Omental fat pad (tissue), 4 donors: ENCODE measurements around the gene CDC23. TPM values are rescaled to one million over a fixed set of nuclear protein-coding genes. Genes with fewer than 3 reads are reported as not detected.
"Not testable (repeated sequence)": the region's sequence is repeated elsewhere in the genome, so short reads cannot be mapped to it uniquely, and the experiment has no call there.

ENCODE experiments used
- ATAC-seq: fragments of 150-250 bp; one replicate; pipeline ENCODE4 v1.9.1; 2016; ENCODE audit warnings: mild to moderate bottlenecking, moderate library complexity; ENCODE audit not compliant: low FRiP score
- DNase-seq: peaks from one replicate; pipeline ENCODE4 v3.0.0-alpha.2; 2019; ENCODE audit warnings: low spot score
- CTCF ChIP-seq, 3 donors: fragments of 450-650 bp; IDR thresholded peaks; one replicate each; pipeline ENCODE4 v1.5.1; 2016 to 2017; ENCODE audit warnings: antibody characterized with exemption in 3 of 3, mild to moderate bottlenecking in 3 of 3, moderate library complexity in 2 of 3
- total RNA-seq, 4 donors: library from RNA; depleted of rRNA; stranded (reverse); fragments of >200 nt; gene quantifications; one replicate each; pipeline ENCODE4 v1.1.0, GENCODE V29; 2016

Gene CDC23, protein sequence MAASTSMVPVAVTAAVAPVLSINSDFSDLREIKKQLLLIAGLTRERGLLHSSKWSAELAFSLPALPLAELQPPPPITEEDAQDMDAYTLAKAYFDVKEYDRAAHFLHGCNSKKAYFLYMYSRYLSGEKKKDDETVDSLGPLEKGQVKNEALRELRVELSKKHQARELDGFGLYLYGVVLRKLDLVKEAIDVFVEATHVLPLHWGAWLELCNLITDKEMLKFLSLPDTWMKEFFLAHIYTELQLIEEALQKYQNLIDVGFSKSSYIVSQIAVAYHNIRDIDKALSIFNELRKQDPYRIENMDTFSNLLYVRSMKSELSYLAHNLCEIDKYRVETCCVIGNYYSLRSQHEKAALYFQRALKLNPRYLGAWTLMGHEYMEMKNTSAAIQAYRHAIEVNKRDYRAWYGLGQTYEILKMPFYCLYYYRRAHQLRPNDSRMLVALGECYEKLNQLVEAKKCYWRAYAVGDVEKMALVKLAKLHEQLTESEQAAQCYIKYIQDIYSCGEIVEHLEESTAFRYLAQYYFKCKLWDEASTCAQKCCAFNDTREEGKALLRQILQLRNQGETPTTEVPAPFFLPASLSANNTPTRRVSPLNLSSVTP
- 10 to 100 TPM; 11.6 to 16.3 (median 14.5) TPM for total RNA-seq

DNA sequence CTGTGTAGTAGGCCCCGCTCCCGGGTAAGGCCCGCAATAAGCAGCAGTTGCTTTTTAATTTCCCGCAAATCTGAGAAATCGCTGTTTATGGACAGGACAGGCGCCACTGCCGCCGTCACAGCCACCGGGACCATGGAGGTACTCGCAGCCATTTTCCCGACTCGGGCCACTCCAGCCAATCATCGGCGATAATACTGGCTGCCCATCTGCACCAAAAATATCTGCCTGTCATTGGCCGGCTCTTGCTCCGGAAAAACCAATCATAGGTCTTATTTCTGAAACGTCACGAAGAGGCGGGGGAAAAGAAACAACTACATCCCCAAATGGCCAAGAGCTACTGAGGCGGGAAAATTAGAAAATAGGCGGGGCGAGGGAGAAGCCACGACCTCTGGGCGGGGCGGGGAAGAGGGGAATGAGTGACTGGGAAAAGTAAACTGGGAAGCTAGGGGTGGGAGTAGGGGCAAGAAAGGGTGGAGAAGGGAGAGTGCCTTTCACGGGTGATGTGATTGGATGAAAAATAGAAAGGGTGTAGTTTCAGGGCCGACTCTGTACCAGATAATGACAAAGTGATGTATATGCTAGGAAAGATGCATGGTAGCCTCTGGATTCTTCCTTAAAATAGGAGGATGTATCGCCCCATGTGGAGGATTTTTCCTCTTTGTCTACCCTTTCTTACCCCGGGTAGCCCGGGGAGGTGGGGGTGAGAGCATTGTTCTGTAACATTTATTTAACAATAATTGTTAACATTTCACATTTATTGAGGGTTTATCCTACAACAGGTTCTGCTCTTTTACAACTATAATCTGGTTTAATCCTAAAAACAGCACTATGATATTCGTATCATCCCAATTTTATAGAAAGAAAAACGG is at the start of gene CDC23:
CDC23 (minus strand) TSS at position 163 of the 869 bp plus-strand sequence; CDS start at position 152, 11 bp downstream.
- ATAC-seq (peak; percentile 98), DNase-seq (peak; percentile 90)
- no peak for TF ChIP-seq CTCF (IDR thresholded peaks at IDR 0.05)

DNA sequence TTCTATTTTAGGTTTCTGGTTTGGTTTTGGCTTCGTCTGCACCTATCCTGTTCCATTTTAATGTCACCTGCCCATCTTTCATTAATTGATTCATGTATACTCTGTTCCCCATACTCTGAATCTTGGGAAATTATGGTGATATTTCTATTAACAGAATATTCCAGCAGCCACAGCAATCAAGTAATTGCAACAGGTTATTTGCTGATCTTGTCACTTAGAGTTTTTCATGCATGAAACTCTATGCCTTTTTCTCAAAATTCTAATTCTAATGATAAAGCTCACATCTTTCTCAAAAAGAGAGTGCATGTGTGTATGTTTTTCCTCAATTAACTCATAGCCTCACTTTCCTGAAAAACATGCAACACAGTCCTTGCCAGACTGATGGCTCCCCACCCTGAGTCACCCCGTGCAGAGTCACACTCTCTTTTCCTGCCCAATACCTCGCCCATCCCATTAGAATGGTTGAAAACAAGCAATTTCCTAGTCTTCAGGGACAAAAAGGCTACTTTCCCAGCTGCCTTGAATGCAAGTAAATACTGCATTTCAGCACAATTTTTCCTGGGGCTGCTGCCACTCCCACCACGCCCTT is 45.7 kb upstream of the CDC23 start:
- ATAC-seq, result no peak
- DNase-seq, result no peak

GRCh38 chr5:138257583-138257982 is 44.5 kb upstream of the CDC23 start:
- TF ChIP-seq CTCF (IDR thresholded peaks at IDR 0.05), result no peak
- ATAC-seq, result no peak
- no peak for DNase-seq

More for the DNA sequence above, 45.7 kb upstream of the CDC23 start:
- TF ChIP-seq CTCF (IDR thresholded peaks at IDR 0.05), result no peak

DNA sequence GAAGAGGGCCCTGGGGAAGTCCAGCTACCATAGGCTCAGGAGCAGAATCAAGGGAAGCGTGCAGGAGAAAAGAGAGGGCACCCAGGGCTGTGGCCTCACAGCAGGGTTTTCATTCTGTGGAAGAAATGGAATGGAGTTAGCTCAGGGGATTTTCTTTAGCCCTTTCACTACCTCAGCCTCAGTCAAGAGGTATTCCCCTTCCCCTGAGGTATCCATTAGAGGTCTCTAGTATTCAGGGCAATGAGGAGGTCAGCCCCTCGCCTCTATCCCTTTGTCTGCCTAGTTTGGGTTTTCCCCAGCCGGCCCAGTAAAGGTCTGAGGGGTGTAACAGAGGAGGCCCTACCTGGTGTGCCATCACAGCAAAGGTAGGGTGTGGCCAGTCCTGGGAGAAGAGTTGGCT is 39.8 kb upstream of the CDC23 start:
- TF ChIP-seq CTCF (IDR thresholded peaks at IDR 0.05), result no peak
- no peak for ATAC-seq
- DNase-seq, result no peak

DNA sequence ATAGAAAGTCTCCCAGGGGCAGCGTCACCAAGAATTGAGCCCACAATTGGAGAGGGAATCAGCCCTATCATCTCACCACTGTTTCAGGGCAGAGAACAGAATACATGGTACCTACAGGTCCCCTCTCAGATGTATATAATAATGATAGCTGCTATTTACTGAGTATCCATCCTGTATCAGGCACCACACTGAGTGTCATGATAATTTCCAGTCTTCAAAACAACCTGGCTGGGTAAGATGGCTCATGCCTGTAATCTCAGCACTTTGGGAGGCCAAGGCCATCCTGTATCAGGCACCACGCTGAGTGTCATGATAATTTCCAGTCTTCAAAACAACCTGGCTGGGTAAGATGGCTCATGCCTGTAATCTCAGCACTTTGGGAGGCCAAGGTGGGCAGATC is 34.7 kb upstream of the CDC23 start:
- not testable (repeated sequence) for ATAC-seq, DNase-seq

GRCh38 chr5:138246822-138247221 is 33.7 kb upstream of the CDC23 start:
- TF ChIP-seq CTCF (IDR thresholded peaks at IDR 0.05), result no peak
- ATAC-seq (no peak), DNase-seq (no peak)

DNA sequence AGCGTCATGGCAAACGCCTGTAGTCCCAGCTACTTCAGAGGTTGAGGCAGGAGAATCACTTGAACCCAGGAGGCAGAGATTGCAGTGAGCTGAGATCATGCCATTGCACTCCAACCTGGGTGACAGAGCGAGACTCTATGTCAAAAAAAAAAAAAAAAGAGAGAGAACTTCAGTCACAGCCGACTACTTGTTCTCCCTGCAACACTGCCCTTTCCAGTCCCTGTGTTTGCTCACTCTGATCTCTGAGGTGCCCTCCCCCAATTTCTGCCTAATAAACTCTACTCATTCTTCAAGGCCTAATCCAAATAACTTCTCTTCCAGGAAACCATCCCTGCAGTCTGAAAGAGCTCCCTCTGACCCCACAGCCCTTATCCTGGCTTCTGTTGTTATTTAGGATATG is 33.2 kb upstream of the CDC23 start:
- DNase-seq (no peak), ATAC-seq (no peak)
- TF ChIP-seq CTCF (IDR thresholded peaks at IDR 0.05), result no peak
